Mucosa of descending colon (tissue), 3 donors: ENCODE results near the gene MXD4. TPM values are rescaled to one million over a fixed set of nuclear protein-coding genes. Genes with fewer than 3 reads are reported as not detected.

Experiments used
- ATAC-seq: fragments of 200-7000 bp; cut with Tn5 transposase; one replicate; pipeline ENCODE4 v1.9.1; 2020; ENCODE audit warnings: mild to moderate bottlenecking, moderate library complexity
- DNase-seq, 3 donors: peaks; one replicate each; pipeline ENCODE4 v3.0.0-alpha.2; 2020
- H3K36me3 ChIP-seq: fragments of 200-600 bp; one replicate; pipeline ENCODE4 v1.8.0; 2021; ENCODE audit warnings: low read depth, mild to moderate bottlenecking
- H3K4me1 ChIP-seq: fragments of 200-600 bp; one replicate; pipeline ENCODE4 v1.8.0; 2021; ENCODE audit warnings: low read depth, mild to moderate bottlenecking
- H3K4me3 ChIP-seq: fragments of 200-600 bp; one replicate; pipeline ENCODE4 v1.8.0; 2021; ENCODE audit warnings: mild to moderate bottlenecking
- H3K9me3 ChIP-seq: fragments of 200-600 bp; one replicate; pipeline ENCODE4 v1.8.0; 2021; ENCODE audit warnings: mild to moderate bottlenecking
- CTCF ChIP-seq: fragments of 200-600 bp; IDR thresholded peaks from one replicate; pipeline ENCODE4 v1.8.0; 2022; ENCODE audit warnings: antibody characterized with exemption, mild to moderate bottlenecking
- intact Hi-C, 2 donors: fragments of 100-400 bp; cut with DNase I in 1 of 2; cut with micrococcal nuclease in 1 of 2; formaldehyde crosslinking; loops; one replicate each; pipeline versions ENCODE4 v1.11.0 to v1.11.1; 2022; cut with DNase I, micrococcal nuclease
- total RNA-seq, 3 donors: library from RNA; stranded (reverse); fragmentation: NEBNext Ultra II Directional in 2 of 3; extraction: Animal tissue kit (Norgen Biotek cat#: 25700) in 2 of 3; gene quantifications; one replicate each; pipeline versions ENCODE4 v1.2.1 to v1.2.4, GENCODE V29; 2021 to 2023
- donor health status: DM: no; HTN: no; CAD: no; lungs with moderate emphysema.
- donor health status: DM: no; HTN: no; CAD: no.
- donor health status: DM: no; HTN: yes; CAD: no.

The MXD4 gene
- total RNA-seq, 3 donors from 2014 or later, result 46.6 to 59.6 (median 52.6) TPM

DNA sequence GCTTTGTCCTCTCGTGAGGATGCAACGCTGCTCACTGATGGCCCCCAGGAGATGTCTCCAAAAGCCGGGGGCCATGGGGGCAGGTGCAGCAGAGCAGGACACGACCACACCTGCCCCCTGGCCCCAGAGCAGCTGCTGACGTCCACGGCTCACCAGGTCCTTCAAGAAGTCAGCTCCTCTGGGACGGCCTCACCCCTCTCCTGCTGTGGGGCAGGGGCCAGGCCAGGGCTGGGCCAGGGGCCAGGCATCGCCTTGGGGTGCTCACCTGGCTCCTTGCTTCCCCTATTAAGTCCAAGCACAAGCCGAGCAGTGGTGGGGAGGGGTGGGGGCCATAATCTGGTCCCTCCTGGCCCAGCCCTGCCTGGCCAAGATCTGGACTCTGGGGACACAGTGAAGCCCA lies 28.6 kb upstream of the MXD4 start:
- DNase-seq (peak in 2 of 3 donors; percentile 19 to 49), ATAC-seq (no peak)
- intact Hi-C loops, result no loop called here
- TF ChIP-seq CTCF, result no peak
- Histone ChIP-seq H3K36me3 (no peaks in the 10 kb centered on the region), H3K9me3 (no peaks in the 10 kb centered on the region), H3K4me3 (no peak overlapping the region), H3K4me1 (no peaks in the 10 kb centered on the region)

- DNase-seq (no peak), ATAC-seq (no peak)
- no peaks in the 10 kb centered on the region for H3K36me3 ChIP-seq
- no peaks in the 10 kb centered on the region for H3K4me1 ChIP-seq
- no peak overlapping the region for H3K4me3 ChIP-seq
- H3K9me3 ChIP-seq, result no peaks in the 10 kb centered on the region
- TF ChIP-seq CTCF, result no peak
- intact Hi-C loops, result no loop called here
Measured at GRCh38 chr4:2289955-2290333, 28.0 kb upstream of the MXD4 start.

DNA sequence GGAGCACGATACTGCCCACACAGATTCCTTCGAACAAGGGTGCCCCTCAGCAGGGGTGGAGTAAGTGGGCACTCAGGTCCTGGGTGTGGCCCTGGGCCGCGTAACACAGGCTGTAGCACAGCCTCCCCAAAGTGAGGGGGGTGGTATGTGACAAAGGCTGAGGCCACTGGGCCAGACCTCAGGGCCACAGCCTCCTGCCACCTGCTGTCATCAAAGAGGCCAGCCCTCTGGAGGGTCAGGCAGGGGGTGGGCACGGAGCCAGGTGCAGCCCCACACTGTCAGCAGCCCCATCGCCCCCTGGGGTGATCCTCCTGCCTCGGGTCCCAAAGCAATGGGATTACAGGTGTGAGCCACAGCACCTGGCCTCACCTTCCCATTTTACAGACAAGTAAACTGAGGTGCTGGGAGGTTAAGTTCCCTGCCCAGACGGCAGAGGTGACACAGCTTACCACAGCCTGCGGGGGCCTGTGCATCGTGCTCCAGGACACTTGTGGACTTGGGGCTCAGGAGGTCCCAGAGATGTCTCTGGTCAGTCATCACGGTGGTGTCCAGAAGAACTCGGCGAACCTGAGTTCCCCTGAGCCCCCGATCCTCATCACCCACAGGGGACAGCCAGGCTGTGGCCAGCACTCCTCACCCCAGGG lies 27.5 kb upstream of the MXD4 start:
- TF ChIP-seq CTCF, result no peak
- DNase-seq (no peak), ATAC-seq (no peak)
- no peaks in the 10 kb centered on the region for H3K36me3 ChIP-seq
- no peaks in the 10 kb centered on the region for H3K9me3 ChIP-seq
- H3K4me1 ChIP-seq, result no peaks in the 10 kb centered on the region
- no peak overlapping the region for H3K4me3 ChIP-seq
- intact Hi-C loops, result no loop called here

DNA sequence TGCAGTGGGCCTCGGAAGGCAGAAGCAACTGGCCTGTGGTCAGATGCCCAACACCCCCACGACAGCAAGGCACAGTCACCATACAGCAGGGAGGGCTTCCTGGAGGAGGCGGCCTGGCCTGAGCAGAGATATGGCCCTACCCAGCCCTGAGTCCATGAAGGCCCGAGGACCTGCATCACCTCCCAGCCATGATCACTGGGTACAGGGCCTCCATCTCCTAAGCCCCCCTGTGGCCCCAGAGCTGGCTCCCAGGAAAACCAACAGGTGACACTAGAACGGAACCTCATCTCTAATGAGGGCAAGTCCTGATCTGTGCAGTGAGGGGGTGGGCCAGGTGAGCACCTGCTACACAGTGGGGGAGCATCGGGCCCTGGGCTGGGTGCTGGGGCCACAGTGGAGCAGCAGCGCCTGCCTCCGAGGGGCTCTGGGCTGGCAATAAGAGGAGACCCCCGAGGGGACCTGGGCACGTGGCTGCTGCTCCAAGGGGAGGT lies 26.2 kb upstream of the MXD4 start:
- no peak for TF ChIP-seq CTCF
- intact Hi-C loops, result no loop called here
- DNase-seq, result peak in 2 of 3 donors; percentile 16 to 27

GRCh38 chr4:2287594-2287915 lies 25.6 kb upstream of the MXD4 start:
- DNase-seq (peak in 2 of 3 donors; percentile 16 to 28), ATAC-seq (no peak)
- TF ChIP-seq CTCF, result no peak
- Histone ChIP-seq H3K36me3 (no peaks in the 10 kb centered on the region), H3K9me3 (no peaks in the 10 kb centered on the region), H3K4me1 (no peaks in the 10 kb centered on the region), H3K4me3 (no peak overlapping the region)
- intact Hi-C loops, result no loop called here

More for the DNA sequence above, 26.2 kb upstream of the MXD4 start:
- ATAC-seq, result no peak
- no peaks in the 10 kb centered on the region for H3K36me3 ChIP-seq
- H3K9me3 ChIP-seq, result no peaks in the 10 kb centered on the region
- no peaks in the 10 kb centered on the region for H3K4me1 ChIP-seq
- H3K4me3 ChIP-seq, result no peak overlapping the region
